ENCODE data around the gene ZNF674.

GRCh38 chrX:46588263-46588662 lies 43.0 kb upstream of the ZNF674 start:
- TF ChIP-seq, protein P1, sequence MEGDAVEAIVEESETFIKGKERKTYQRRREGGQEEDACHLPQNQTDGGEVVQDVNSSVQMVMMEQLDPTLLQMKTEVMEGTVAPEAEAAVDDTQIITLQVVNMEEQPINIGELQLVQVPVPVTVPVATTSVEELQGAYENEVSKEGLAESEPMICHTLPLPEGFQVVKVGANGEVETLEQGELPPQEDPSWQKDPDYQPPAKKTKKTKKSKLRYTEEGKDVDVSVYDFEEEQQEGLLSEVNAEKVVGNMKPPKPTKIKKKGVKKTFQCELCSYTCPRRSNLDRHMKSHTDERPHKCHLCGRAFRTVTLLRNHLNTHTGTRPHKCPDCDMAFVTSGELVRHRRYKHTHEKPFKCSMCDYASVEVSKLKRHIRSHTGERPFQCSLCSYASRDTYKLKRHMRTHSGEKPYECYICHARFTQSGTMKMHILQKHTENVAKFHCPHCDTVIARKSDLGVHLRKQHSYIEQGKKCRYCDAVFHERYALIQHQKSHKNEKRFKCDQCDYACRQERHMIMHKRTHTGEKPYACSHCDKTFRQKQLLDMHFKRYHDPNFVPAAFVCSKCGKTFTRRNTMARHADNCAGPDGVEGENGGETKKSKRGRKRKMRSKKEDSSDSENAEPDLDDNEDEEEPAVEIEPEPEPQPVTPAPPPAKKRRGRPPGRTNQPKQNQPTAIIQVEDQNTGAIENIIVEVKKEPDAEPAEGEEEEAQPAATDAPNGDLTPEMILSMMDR (conservative IDR thresholded peaks at IDR 0.05 in 1 of 2, IDR thresholded peaks at IDR 0.05 in 1 of 2; ENCODE audit: low read depth in 1 of 2, low read length in 2 of 2): no peak
- TF ChIP-seq EZH2 (IDR thresholded peaks at IDR 0.05; ENCODE audit: low read length, missing control alignments): no peak

Measured in fibroblast of lung (primary cell).